GM21526 (cell line): ENCODE results near the gene PTPRT.
"Not testable (repeated sequence)": the region's sequence is repeated elsewhere in the genome, so short reads cannot be mapped to it uniquely, and the experiment has no call there.

Source experiments
- ATAC-seq: cut with Tn5 transposase; IDR thresholded peaks from one replicate; pipeline ENCODE4 v1.9.1; 2021; ENCODE audit warnings: moderate library complexity; ENCODE audit not compliant: unreplicated experiment, low FRiP score

Gene PTPRT

DNA sequence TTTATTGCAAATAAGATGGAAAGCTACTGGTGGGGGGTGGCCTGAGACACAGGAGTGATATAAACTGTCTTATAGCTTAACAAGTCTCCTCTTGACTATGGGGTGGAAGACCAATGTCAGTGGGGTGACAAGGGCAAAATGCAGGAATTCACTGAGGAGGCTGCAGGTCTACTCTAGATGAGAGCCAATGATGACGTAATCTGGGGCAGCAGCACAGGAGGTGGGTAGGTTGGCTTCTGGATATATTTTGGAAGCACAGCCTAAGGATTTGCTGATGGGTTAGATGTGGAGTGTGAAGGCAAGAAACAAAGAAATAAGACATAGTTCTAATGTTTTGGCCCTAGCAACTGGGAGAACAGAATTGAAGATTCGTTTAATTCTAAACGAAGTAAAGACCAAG, 253.2 kb downstream of the PTPRT start:
- ATAC-seq: no peak

DNA sequence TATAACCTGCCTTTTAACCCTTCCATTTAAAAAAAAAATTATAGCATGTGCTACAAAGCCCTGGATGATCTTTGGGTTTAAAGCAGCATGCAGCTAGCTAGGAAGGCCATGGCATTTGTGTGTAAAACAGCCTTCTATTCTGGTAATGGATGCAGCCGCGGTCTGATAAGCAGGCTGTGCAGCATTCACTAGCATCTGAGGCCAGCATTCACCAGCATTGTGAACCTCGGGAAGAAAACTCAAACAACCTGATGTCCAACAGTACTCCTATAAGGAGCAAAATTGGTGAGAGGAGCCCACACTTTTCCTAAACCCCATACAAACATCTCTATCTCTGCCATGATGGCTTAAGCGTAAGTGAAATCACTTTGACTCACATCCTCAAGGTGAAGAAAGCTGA, 265.5 kb downstream of the PTPRT start:
- no peak for ATAC-seq

DNA sequence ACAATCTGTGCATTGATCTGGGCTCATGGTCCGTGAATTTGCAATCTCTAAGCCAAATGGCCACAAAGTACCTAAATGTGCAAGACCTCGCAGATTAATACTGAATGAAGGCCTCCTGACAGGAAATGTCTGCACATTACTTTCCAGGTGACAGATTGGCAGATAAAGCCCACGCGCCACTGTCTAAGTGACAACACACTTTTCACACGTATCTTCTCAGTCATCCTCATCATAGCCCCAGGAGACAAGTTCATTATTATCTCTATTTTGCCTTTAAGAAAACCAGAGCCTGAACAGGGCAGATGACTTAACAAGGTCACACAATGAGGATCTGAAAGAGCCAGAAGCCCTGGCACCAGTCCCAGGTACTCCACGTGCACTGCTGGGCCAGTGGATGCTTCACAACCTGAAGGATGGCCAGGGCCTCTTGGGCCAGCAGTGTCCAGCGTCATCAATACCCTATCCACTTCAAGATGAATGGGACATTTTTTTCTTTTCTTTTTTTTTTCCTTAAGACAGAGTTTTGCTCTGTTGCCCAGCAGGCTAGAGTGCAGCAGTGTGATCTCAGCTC, 266.3 kb downstream of the PTPRT start:
- ATAC-seq: no peak

DNA sequence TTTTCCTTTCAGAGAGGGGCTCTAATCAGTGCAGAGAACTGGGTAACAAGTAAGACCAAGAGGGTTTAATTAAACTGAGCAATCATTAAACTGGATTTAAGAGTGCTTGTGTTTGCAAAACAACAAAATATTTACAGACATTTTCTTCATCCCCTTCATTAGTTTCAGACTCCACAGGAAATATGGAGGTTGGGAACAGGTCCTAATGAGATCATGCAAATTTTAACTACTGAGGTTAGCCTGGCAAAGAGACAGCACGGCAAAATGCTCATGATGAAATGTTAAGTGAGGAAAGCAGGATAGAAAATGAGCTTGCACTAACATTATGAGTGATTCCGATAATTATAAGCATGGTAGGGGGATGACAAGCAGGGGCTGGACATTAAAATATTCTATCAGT, 268.9 kb downstream of the PTPRT start:
- ATAC-seq: no peak

DNA sequence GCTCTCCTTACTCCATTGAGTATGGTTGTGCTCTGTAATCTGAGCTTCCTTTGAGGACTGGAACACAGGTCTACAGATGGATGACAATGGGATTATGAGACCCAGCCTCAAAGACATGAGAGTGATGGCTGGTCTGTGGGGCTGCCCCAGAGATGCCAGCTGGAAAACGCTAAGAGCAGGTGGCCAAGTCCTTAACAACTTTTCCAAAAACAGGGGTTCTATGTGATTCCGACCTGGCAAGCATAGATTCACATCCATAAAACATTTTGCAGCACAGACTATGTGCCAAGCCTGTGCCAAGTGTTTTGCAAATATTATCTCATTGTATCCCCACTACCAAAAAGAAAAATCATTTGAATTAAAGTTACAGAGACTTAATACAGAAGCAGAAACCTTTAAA, 270.4 kb downstream of the PTPRT start:
- no peak for ATAC-seq

DNA sequence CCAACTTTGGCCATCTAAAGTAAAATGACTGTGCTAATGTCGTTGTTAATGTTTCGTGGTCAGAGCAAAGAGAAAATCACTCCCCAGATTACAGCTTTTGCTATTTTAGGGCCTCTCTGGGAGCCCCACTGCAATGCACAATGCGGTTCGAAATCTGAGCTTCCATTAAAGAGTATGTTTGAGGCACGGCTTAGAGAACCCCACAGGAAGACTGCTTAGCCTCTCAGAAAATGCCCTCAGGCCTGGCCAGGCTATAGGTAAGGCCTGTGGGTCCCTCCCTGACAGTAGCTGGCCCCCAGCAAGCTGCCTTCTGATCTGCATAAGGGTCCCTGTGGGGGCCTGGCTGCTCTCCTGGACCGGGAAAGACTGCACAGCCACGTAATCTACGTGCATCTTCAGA, 274.6 kb downstream of the PTPRT start:
- ATAC-seq: no peak

DNA sequence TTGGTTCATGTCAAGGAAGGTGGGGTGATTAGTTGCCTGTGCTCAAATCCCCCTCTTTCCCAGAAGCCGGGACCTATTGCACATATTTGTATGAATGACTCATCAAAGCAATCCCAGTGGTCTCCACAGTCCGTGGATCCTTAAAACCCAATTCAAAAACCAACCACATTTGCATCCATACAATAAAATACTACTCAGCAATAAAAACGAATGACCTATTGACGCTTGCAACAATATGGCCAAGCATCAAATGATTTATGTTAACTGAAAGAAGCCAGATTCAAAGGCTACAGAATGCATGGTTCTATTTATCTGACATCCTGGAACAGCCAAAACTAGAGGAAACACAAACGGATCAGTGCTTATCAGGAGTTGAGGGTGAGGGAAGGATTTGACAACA, 275.4 kb downstream of the PTPRT start:
- no peak for ATAC-seq

DNA sequence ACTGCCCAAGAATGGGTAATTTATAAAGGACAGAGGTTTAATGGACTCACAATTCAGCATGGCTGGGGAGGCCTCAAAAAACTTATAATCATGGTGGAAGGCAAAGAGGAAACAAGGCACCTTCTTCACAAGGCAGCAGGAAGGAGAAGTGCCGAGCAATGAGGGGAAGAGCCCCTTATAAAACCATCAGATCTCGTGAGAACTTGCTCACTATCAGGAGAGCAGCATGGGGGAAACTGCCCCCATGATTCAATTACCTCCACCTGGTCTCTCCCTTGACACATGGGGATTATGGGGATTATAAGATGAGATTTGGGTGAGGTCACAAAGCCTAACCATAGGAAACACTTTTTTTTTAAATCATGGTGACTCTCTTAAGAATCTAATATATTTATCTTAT, 278.9 kb downstream of the PTPRT start:
- ATAC-seq: not testable (repeated sequence)

DNA sequence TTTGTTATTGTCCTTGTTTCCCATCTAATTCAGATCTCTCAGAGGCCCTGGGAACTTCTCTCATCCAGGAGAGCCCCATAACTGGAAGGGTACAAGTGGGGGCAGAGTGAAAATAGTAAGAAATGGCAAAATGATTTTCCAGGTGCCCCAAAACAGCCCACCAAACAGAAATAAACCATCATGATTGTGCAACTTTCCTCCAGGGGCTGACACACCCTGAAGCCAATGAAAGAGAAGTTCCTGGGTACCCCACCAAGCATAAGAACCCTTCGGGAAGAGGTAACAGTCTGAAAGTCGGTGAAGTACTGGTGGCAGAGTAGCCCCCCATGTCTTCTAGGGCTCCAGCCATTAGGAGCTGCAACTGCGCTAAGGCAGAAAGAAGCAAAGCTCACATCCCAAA, 282.0 kb downstream of the PTPRT start:
- no peak for ATAC-seq

DNA sequence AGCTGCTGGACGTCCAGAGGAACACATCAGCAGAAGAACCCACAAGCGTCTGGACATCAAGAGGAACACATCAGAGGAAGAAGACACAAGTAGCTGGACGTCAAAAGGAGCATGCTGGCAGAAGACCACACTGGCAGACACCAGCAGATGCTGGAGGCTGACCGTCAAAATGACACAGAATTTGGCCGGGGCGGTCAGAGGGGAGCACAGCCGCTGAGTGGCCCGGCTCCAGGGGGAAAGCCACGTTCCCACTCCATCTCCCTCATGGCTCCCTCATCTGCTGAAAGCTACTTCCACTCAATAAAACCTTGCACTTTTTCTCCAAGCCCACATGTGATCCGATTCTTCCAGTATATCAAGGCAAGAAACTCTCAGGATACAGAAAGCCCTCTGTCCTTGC, 283.6 kb downstream of the PTPRT start:
- ATAC-seq: no peak

DNA sequence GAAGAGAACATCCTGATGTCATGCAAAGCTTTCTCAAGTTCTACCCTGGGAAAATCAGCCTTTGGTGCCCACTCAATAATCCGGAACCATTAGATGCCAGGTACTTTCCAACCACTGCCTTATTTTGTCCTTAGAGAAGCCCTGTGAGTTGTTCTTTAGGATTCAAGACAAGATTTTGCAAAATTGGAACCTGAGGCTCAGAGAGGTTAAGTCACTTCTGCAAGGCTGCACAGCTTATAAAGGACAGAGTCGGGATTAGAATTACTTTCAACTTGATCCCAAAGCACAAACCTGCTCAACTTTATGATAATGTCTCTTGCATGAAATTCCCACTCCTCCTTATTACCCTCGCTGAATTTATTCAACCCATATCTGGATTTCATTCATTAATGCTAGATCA, 287.2 kb downstream of the PTPRT start:
- ATAC-seq: no peak

DNA sequence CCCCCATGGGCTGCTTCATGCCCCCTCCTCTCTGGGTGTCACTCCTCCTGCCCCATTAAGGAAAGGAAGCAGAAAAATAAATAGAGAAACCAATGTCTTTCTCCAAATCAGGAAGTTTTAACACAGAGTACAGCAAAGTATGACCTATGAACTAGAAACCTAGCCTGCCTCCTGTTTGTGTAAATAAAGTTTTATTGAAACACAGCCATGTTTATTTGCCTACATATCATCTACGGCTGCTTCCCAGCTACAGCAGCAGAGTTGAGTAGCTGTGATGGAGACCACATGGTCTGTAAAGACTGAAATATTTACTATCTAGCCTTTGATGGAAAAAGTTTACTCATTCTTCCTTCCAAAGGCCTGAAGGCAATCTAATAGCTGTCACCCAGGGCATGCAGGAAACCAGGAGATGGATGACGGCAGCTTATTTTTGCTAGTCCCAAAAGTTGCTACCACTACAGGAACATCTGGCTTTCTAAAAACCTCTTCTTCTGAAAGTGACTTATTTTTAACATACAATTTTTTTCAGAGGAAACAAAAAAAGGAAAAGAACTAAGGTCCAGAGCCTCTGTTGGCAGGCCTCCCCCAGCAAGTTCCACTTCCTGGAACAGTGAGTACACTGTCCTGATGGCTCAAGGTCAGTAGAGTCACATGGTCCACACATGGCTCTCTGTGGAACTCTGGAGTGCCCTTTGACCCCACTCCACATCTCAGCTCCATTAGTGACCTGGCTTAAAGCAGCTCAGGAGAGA, 287.8 kb downstream of the PTPRT start:
- ATAC-seq: no peak

DNA sequence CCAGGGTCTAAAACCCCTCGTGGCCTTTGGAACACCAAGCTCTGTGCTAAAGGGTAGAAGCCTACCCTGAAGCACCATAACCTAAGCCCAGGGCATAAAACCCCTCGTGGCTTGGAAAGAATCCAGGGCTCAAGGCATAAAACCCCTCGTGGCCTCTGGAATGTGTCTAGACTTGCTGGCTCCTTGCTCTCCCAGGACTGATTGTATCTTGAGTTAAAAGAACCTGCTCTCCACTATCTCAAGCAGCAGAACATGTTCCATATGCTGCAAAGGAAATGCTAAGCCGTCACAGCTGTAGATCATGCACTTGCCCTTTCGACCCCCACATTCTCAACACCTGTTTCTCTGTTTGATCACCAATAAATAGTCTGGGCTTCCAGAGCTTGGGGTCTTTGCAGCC, 288.9 kb downstream of the PTPRT start:
- not testable (repeated sequence) for ATAC-seq

DNA sequence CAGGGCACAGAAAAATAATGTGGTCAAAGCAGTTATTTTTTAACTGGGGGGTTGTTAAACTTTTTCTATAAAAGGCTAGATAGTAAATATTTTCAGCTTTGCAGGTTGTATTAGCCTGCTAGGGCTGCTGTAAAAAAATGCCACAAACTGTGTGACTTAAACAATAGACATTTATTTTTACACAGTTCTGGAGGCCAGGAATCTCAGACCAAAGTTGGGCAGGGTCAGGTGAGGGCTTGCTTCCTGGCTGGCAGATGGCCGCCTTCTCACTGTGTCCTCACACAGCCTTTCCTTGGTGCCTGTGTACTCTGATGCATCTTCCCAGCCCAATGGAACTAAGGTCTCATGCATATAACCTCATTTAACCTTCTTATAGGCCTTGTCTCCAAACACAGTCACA, 294.7 kb downstream of the PTPRT start:
- no peak for ATAC-seq

DNA sequence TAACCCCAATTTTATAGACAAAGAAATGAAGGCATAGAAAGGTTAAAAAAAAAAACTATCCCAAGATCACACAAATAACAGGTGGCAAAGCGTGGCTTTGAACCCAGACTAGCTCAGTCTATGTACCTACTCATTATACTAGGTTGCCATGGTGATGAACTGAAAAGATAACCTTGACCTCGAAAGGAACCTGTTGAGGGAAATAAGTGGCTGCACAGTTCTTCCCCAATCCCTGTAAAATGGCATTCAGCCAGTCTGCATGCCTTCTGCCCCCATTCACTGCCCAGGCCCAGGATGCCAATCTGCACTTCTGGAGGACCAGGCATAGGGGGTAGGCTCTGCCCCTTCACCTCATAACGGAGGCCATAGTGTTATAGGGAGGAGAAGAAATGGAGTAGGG, 295.2 kb downstream of the PTPRT start:
- no peak for ATAC-seq

DNA sequence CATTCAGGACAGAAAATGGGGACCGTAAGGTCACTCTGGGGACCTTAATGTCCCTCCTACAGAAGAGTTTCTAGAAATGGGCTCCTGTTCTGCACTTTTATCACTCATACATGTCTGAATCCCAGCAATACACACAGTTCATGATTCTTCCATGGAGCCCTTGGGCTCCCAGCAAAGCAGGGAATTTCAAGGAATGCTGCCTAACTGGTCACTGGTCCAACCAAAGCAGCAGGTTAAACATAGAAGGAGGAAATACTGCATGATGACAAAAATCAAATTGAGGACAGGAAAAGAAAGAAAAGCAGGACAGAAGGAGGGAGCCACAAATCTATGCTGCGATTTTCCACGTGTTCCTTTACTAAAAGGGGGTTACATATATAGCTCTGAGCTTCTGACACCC, 300.2 kb downstream of the PTPRT start:
- no peak for ATAC-seq

DNA sequence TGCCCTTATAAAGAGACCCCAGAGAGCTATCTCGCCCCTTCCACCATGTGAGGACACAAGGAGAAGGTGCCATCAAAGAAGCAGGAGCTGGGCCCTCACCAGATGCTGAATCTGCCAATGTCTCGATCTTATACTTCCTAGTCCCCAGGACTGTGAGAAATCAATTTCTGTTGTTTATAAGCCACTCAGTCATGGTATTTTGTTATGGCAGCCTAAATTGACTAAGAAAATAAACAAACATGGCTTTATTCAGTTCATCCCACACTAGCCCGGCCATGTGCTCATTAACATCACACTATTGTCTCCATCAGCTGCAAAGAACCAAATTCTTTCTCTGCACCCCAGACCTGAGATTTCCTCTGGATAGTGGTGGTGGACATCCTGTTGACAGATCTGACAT, 302.4 kb downstream of the PTPRT start:
- ATAC-seq: no peak

DNA sequence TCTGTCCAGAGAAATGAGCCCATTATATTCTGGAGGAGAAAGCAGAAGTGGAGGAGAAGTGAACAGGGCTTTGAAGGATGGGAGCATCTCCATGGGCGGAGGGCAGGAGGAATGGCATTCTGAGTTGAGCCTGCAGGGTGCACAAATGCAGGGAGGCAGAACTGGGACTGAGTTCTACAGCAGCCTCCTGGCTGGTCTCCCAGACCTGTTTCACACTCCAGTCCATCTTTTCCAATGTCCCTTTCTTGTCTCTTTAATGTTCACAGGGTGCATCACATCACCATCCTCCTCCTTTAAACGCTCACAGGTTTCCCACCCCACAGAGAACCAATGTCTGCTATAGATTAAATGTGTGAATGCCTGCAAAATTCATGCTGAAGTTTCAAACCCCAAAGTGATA, 302.9 kb downstream of the PTPRT start:
- ATAC-seq: no peak

DNA sequence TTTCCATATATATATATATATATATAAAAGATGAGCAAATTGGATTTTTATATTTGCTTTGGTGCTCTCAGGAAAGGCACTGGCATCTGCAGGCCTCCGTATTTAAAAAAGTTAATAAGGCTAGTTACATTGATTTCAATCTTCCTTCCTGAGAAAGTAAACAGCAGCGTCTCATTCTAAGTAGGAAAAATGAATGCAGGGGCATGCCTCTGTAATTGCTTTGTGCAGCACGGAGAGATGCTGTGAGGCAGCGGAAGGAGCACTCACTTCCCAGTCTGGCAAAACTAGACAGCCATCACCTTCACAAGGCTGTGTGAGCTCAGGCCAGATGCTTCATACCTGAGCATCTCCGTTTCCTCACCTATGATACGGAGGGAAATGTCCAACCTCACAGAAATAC, 303.7 kb downstream of the PTPRT start:
- no peak for ATAC-seq

DNA sequence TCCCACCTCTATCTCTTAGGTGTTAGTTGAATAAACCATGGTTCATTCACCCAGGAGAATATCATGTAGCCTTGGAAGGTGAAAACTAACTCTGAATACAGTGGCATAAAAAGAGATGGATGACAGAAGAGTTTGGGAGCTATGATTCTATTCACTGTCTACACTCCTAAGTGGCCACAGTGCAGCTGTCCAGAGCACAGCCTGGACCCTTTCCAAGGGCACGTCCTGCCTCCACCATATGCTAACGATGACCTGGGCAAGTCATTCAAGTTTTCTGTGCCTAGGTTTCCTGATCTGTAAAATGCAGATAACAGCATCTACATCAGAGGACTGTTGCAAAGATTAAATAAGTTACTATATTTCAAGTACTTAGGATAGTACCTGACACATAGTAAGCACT, 314.1 kb downstream of the PTPRT start:
- ATAC-seq: no peak

DNA sequence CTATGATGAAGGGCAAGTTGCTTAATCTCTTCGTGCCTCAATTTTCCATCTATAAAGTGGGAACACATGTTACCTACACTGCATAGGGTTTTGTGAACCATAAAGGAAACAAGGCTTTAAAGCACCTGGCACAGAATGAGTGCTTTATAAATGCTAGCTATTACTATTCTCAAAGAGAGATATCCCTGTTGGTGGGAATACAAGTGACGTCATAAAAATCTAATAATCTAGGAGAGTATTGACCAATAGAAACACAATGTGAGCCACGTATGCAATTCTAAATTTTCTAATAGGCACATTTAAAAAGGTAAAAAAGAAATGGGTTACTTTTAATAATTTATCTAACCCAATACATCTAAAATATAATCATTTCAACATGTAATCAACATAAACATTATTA, 316.4 kb downstream of the PTPRT start:
- ATAC-seq: no peak

DNA sequence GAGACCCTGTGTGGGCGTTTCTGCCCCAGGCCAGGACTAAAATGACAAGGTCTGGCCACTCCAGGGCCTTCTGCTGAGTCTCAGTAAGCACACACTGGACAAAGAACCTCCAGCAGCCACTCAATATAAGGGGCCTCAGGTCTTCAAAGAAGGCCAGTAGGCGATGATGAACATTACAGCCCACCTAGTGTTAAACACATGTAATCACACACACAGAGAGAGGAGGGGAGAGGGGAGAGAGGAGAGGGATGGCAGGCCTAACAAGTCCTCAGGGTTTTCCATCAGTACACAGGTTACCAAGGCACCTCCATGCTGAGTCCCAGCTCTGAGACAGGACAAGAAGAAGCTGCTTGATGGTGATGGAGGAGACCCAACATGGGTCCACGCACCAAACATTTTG, 325.6 kb downstream of the PTPRT start:
- no peak for ATAC-seq

DNA sequence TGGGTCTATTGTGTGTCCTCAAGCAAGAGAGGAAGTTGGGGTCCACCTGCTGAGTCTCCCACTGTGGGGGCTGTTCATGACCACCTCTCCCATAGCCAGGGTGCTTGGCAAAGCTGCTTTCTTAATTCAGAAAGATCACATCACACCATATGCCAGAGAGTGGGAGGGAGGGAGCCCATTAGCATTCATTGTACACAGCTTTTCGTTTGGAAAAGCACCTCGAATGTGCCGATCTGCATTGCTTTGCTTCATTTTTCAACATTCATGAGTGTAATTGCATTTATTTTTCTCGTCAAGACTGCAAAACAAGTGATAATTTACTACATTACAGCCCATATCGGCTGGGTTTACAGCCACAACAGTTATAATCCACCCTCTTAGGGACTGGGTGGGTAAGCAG, 327.3 kb downstream of the PTPRT start:
- no peak for ATAC-seq
